ENCODE results near the gene ADAMTS4. TPM values are rescaled to one million over a fixed set of nuclear protein-coding genes. Genes with fewer than 3 reads are reported as not detected.
A peak's percentile ranks its signal among the peaks of the same experiment; 100 is the strongest.

Gene ADAMTS4
- total and polyA plus RNA-seq, 2 donors (not counting 1 experiment from before 2014, with no cell fraction given) = 0.10 TPM; not detected in 1

GRCh38 chr1:161196111-161196510, 2.7 kb downstream of the ADAMTS4 start:
- H3K4me1 Mint-ChIP-seq = peaks cover 46% of the 10 kb centered on the region

More at GRCh38 chr1:161196111-161196510, 2.7 kb downstream of the ADAMTS4 start:
- Histone ChIP-seq H3K27me3 (replicated peaks in 1 of 4; ENCODE audit: control extremely low read depth in 1 of 4, control insufficient read depth in 3 of 4, insufficient read depth in 4 of 4, low read length in 3 of 4) (no peaks in the 10 kb centered on the region), H3K27ac (ENCODE audit: low read length in 2 of 2) (no peak overlapping the region), H2AFZ (ENCODE audit: insufficient read depth, low read depth, low read length, poor library complexity, severe bottlenecking) (no peak overlapping the region), H3K9ac (ENCODE audit: low read length) (no peak overlapping the region), H3K4me2 (replicated peaks; ENCODE audit: low read depth, low read length, poor library complexity, severe bottlenecking) (no peak overlapping the region), H3K79me2 (ENCODE audit: control insufficient read depth, insufficient read depth, low read length) (peaks cover 20% of the 10 kb centered on the region), H3K9me3 (ENCODE audit: control extremely low read depth in 1 of 3, control insufficient read depth in 2 of 3, insufficient read depth in 1 of 3, low read length in 2 of 3) (no peaks in the 10 kb centered on the region), H4K20me1 (ENCODE audit: control insufficient read depth, insufficient read depth, low read length, poor library complexity, severe bottlenecking) (no peaks in the 10 kb centered on the region), H3K36me3 (replicated peaks in 1 of 2; ENCODE audit: control extremely low read depth in 1 of 2, control insufficient read depth in 1 of 2, extremely low read depth in 1 of 2, insufficient read depth in 2 of 2, low read length in 1 of 2) (no peaks in the 10 kb centered on the region), H3K4me3 (ENCODE audit: control extremely low read depth in 1 of 5, extremely low read depth in 1 of 5, insufficient read depth in 1 of 5, low read depth in 2 of 5, low read length in 4 of 5) (no peak overlapping the region), H3K4me1 (ENCODE audit: control insufficient read depth in 2 of 2, insufficient read depth in 2 of 2, low read length in 2 of 2) (peaks cover 40 to 56% of the 10 kb centered on the region in 2 donors)
- intact Hi-C loops (cut with micrococcal nuclease) = no loop called here
- ChIA-PET POLR2A (no interaction called here), CTCF (interaction anchor here (2.1 to 2.3 kb wide), 3 partner anchors 10 to 29 kb away, joined by 5 to 13 read pairs (median 6); no protein-coding TSS in a partner anchor)
- no peak for TF ChIP-seq CTCF (IDR thresholded peaks at IDR 0.05)
- TF ChIP-seq EZH2 (IDR thresholded peaks at IDR 0.05; ENCODE audit: borderline replicate concordance, insufficient read depth, low read depth, low read length, poor library complexity, severe bottlenecking) = no peak
- WGBS (ENCODE audit: insufficient coverage) = 100% methylated on average over 6 of the region's 7 CpGs
- Mint-ChIP-seq H3K27me3 (no peaks in the 10 kb centered on the region), H3K9me3 (ENCODE audit: insufficient read depth) (no peaks in the 10 kb centered on the region), H3K4me3 (no peak overlapping the region), H3K27ac (peak overlapping the region; percentile 50)
- ATAC-seq (ENCODE audit: low read depth) (no peak), DNase-seq (no peak)

Data from B cell (primary cell).